IPS-18c (cell line): ENCODE measurements around the gene SERPINB12.

ENCODE experiments used
- H3K4me3 ChIP-seq: 2 replicates; pipeline ENCODE4 v1.7.0; 2013; ENCODE audit warnings: low read depth, mild to moderate bottlenecking, low read length, moderate library complexity; ENCODE audit not compliant: insufficient read depth
- H3K9me3 ChIP-seq: one replicate; pipeline ENCODE4 v1.6.1; 2013; ENCODE audit warnings: mild to moderate bottlenecking, low read length, moderate library complexity; ENCODE audit not compliant: control insufficient read depth, insufficient read depth

SERPINB12 gene

GRCh38 chr18:63542069-63542468 lies at the start of gene SERPINB12:
Gene SERPINB12, plus strand, starts transcription at chr18:63542369. Its CDS starts 13,791 bp downstream, at chr18:63556160.
- no peak within 1 kb of the TSS for H3K4me3 ChIP-seq
- H3K9me3 ChIP-seq: no peaks in the 10 kb centered on the region

DNA sequence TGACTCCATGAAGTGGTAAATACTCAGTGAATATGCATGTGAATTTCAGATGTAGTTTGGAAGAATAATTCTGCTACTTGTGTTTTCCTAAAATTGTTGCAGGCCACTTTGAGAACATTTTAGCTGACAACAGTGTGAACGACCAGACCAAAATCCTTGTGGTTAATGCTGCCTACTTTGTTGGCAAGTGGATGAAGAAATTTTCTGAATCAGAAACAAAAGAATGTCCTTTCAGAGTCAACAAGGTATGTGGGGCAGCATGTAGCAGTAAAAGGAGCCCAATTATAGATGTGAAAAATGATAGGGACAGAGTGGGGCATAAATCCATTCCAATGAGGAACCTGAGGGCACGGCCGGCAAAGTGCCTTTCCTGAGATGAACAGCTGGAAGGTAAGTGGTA lies 49.3 kb upstream of the SERPINB12 start:
- no peaks in the 10 kb centered on the region for H3K9me3 ChIP-seq
- no peak overlapping the region for H3K4me3 ChIP-seq

DNA sequence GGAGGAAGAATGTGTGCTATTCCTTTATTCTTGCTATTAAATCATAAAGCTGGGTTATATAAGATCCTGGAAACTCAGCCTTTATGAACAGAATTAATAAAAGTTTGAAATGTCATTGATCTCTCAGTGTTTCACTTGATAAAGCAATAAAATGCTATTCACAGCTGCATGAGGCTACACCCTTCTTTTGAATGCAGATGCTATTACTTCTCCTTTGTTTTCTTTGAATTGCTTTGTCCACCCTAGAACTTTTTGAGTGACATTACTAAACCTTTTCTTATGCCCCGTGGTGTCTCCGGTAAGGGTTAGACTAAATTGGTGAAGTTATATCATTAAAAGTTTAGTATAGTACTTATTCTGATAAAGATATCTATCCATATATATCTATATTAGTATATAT lies 46.5 kb upstream of the SERPINB12 start:
- H3K9me3 ChIP-seq: no peaks in the 10 kb centered on the region
- H3K4me3 ChIP-seq: no peak overlapping the region

- no peak overlapping the region for H3K4me3 ChIP-seq
- H3K9me3 ChIP-seq: no peaks in the 10 kb centered on the region
These were observed 36.4 kb upstream of the SERPINB12 start for GRCh38 chr18:63505566-63506335.

- no peak overlapping the region for H3K4me3 ChIP-seq
- H3K9me3 ChIP-seq: no peaks in the 10 kb centered on the region
These were observed 35.9 kb upstream of the SERPINB12 start for GRCh38 chr18:63506336-63506646.

- no peak overlapping the region for H3K4me3 ChIP-seq
- no peaks in the 10 kb centered on the region for H3K9me3 ChIP-seq
These were observed 33.6 kb upstream of the SERPINB12 start for GRCh38 chr18:63508596-63508995.

GRCh38 chr18:63511285-63511684 lies 30.9 kb upstream of the SERPINB12 start:
- no peak overlapping the region for H3K4me3 ChIP-seq
- H3K9me3 ChIP-seq: no peaks in the 10 kb centered on the region

GRCh38 chr18:63514326-63514725 lies 27.8 kb upstream of the SERPINB12 start:
- Histone ChIP-seq H3K4me3 (no peak overlapping the region), H3K9me3 (no peaks in the 10 kb centered on the region)

DNA sequence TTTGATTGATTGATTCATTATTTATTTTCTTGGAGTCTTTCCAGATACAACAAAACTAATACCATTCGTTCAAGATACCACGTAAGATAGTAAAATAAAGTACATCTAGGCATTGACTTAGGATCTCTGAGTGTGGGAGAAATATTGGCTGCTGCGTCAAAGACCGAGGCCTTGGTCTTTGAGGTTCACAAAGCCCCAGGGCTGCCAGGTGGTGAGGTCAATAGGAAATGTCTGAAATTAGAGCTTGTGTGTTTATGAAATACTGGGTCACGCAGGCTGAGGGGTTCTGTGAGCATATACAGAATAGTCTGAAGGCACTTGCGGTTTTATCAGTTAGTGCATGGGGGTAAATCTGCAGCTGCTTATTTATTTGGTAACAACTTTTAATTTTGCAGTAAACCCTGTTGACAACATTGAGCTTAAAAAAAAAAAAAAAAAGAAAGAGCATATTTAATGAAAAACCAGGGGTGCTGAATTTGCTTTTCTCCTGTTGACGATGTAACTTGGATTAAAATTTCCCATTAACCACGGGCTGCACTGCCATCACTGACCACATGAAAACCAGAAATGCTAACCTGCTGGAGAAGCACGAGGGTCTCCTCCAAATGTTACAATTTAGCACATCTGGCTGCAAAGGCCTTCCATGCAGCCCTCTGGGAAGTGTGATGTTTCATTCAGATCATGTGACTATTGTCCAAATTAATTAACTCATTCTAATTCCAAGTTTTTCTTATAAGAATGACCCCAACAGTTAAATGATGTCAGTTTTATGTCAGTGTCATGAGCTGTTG lies 27.1 kb upstream of the SERPINB12 start:
- no peak overlapping the region for H3K4me3 ChIP-seq
- no peaks in the 10 kb centered on the region for H3K9me3 ChIP-seq

GRCh38 chr18:63515801-63516200 lies 26.4 kb upstream of the SERPINB12 start:
- H3K4me3 ChIP-seq: no peak overlapping the region
- no peaks in the 10 kb centered on the region for H3K9me3 ChIP-seq

DNA sequence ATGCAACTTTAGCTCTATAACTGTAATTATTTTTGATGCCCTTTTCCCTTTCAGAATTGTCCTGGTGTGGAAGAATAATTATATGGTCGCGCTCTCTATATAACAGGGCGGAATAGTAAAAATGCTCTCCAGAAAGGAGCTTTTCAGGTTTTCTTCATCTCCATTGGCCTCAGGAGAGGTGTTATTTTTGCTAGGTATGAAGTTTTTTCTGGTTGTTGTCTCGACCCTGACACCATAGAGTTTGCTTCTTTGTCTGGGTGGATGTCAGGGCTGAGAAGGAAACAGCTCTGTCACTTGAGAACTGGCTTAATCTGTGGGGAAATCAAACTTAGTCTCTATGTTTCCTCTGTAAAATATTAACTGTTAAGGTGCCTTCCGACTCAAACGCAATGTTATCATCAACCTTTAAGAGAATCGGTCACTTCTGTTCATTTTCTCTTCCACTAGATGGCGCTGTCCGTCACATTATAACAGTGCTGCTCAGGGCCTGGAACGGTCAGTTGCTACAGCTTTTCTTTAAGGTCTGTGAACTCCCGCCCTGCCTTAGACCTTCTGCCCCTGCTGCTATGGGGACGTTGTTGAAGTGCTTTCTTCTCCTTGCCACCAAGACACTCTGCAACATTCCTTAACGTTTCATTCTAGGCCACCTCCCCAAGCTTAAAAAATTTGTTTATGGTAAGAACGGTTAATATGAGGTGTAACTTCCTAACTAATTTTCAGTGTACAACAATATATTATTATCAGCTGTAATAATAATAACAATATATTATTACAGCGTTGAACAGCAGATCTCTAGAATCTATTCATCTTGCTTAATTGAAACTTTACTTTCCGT lies 23.8 kb upstream of the SERPINB12 start:
- no peaks in the 10 kb centered on the region for H3K9me3 ChIP-seq
- H3K4me3 ChIP-seq: no peak overlapping the region

- H3K4me3 ChIP-seq: no peak overlapping the region
- H3K9me3 ChIP-seq: no peaks in the 10 kb centered on the region
These were observed 22.0 kb upstream of the SERPINB12 start for GRCh38 chr18:63520053-63520685.

DNA sequence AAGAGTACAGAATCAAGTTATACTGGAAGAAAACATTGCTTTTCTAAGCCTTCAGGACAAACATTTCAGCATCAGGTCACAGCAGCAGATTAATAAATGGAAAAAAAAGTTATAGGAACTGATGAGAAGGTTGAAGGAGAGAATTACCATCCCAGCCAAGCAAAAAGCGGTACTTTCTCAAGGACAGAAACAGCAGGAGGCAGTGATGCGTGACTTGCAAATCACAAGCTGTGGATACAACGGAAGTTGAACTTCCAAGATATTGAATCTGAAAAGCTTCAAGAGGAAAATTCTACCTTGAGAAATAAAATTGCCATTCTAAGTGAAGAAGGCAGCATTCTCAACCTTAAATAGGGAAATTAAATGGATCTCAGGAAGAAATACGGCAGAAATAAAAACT lies 18.5 kb upstream of the SERPINB12 start:
- H3K4me3 ChIP-seq: no peak overlapping the region
- no peaks in the 10 kb centered on the region for H3K9me3 ChIP-seq

- Histone ChIP-seq H3K4me3 (no peak overlapping the region), H3K9me3 (no peaks in the 10 kb centered on the region)
These were observed 14.9 kb upstream of the SERPINB12 start for GRCh38 chr18:63527251-63527650.

- H3K4me3 ChIP-seq: no peak overlapping the region
- H3K9me3 ChIP-seq: no peaks in the 10 kb centered on the region
These were observed 13.2 kb upstream of the SERPINB12 start for GRCh38 chr18:63528863-63529492.

GRCh38 chr18:63532471-63532870 lies 9.7 kb upstream of the SERPINB12 start:
- Histone ChIP-seq H3K9me3 (no peaks in the 10 kb centered on the region), H3K4me3 (no peak overlapping the region)

DNA sequence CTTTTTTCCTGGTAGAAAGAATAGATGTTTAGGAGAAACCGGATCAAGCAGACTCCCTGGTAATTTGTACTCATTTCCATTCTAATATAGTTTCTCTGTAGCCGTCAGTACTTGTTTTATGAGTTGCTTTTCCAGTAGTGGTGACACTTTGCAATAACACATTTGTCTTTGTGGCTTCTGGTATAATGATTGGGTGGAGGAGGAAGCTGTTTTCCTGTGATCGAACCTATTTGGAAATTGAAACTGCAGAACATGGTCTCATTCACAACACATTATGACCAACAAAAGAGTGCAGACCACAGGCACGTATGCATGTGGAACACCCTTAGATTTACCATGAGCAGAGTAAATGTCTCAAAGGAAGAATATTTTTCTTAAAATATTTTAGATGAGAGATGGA lies 7.6 kb upstream of the SERPINB12 start:
- H3K9me3 ChIP-seq: no peaks in the 10 kb centered on the region
- no peak overlapping the region for H3K4me3 ChIP-seq
